ENCODE results near the gene GPI.

GRCh38 chr19:34355201-34355600, 9.8 kb upstream of the GPI start:
- TF ChIP-seq HDGF (IDR thresholded peaks at IDR 0.05) (no peak), E2F1 (CRISPR knock-in tag; IDR thresholded peaks at IDR 0.05) (no peak)
- TF ChIP-seq, protein P1, sequence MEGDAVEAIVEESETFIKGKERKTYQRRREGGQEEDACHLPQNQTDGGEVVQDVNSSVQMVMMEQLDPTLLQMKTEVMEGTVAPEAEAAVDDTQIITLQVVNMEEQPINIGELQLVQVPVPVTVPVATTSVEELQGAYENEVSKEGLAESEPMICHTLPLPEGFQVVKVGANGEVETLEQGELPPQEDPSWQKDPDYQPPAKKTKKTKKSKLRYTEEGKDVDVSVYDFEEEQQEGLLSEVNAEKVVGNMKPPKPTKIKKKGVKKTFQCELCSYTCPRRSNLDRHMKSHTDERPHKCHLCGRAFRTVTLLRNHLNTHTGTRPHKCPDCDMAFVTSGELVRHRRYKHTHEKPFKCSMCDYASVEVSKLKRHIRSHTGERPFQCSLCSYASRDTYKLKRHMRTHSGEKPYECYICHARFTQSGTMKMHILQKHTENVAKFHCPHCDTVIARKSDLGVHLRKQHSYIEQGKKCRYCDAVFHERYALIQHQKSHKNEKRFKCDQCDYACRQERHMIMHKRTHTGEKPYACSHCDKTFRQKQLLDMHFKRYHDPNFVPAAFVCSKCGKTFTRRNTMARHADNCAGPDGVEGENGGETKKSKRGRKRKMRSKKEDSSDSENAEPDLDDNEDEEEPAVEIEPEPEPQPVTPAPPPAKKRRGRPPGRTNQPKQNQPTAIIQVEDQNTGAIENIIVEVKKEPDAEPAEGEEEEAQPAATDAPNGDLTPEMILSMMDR (IDR thresholded peaks at IDR 0.05 in 2 of 3, conservative IDR thresholded peaks at IDR 0.05 in 1 of 3; ENCODE audit: insufficient read depth in 2 of 3, low read depth in 1 of 3, low read length in 3 of 3), result no peak

Measured in K562 (cell line).